Hepatocyte (in vitro differentiated cells): ENCODE measurements around the gene CPEB1.
"Not testable (repeated sequence)": the region's sequence is repeated elsewhere in the genome, so short reads cannot be mapped to it uniquely, and the experiment has no call there.

Experiments used
- CTCF ChIP-seq: fragments of 200-600 bp; sonication (generic); IDR thresholded peaks from 2 replicates; pipeline ENCODE4 v1.5.1; 2016; ENCODE audit warnings: antibody characterized with exemption, mild to moderate bottlenecking; ENCODE audit not compliant: poor library complexity
- EZH2 ChIP-seq: fragments of 200-600 bp; sonication (generic); IDR thresholded peaks from 2 replicates; pipeline ENCODE4 v1.6.1; 2016; ENCODE audit warnings: antibody characterized with exemption, mild to moderate bottlenecking, borderline replicate concordance
- EZH2phosphoT487 ChIP-seq: fragments of 200-600 bp; sonication (generic); IDR thresholded peaks from one replicate; pipeline ENCODE4 v1.6.1; 2018; ENCODE audit warnings: antibody characterized with exemption, mild to moderate bottlenecking, low read depth, moderate library complexity; ENCODE audit not compliant: unreplicated experiment, severe bottlenecking

GRCh38 chr15:82513587-82513986 lies 133.6 kb downstream of the CPEB1 start:
- TF ChIP-seq CTCF, EZH2phosphoT487, EZH2: not testable (repeated sequence)
